ENCODE results near the gene PSMB1.

Gene PSMB1

DNA sequence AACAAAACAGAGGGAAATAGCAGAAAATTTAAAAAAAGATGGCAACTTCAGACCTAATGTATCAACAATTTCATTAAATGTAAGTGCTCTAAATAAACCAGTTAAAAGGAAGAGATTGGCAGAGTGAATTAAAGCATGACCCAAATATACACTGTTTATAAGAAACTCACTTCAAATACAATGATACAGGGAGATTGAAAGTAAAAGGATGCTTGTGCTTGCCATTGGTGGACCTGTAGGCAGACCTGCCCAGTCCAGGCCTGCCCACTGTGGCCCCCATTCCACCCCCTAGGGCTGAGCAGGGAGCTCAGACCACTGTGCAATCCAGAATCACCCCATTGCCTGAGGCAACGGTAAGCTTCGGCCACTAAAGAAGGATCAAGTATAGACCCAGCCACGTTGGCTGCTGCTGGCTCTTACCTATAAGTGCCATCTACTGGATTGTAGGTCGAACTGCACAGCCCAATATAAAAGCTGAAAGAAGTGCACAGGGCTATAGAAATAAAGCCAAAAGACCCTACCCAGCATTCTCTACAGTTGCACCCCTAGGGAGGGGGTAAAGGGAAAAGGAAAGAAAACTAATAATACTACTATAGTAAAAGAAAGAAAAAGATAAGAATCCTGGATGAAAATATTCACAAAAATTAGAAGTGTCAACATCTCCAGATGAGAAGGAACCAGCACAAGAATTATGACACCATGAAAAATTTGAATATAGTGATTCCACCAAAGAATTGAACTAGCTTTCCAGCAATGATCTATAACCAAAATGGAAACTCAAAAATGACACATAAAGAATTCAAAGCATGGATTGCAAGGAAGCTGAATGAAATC, 36.1 kb downstream of the PSMB1 start:
- H3K4me1 ChIP-seq (ENCODE audit: low read depth, poor library complexity, severe bottlenecking) = no peaks in the 10 kb centered on the region
- no peak overlapping the region for H3K9ac ChIP-seq
- H4K20me1 ChIP-seq (ENCODE audit: insufficient read depth) = no peaks in the 10 kb centered on the region
- peak overlapping the region; percentile 23; the same call in 1 of the 2 replicates for H2AFZ ChIP-seq (ENCODE audit: low read depth)
- H3K4me3 ChIP-seq (IDR thresholded peaks at IDR 0.05; ENCODE audit: insufficient read depth, low read depth, low read length) = no peak overlapping the region
- no peaks in the 10 kb centered on the region for H3K27me3 ChIP-seq (ENCODE audit: insufficient read depth, low read depth)
- TF ChIP-seq, protein P1, sequence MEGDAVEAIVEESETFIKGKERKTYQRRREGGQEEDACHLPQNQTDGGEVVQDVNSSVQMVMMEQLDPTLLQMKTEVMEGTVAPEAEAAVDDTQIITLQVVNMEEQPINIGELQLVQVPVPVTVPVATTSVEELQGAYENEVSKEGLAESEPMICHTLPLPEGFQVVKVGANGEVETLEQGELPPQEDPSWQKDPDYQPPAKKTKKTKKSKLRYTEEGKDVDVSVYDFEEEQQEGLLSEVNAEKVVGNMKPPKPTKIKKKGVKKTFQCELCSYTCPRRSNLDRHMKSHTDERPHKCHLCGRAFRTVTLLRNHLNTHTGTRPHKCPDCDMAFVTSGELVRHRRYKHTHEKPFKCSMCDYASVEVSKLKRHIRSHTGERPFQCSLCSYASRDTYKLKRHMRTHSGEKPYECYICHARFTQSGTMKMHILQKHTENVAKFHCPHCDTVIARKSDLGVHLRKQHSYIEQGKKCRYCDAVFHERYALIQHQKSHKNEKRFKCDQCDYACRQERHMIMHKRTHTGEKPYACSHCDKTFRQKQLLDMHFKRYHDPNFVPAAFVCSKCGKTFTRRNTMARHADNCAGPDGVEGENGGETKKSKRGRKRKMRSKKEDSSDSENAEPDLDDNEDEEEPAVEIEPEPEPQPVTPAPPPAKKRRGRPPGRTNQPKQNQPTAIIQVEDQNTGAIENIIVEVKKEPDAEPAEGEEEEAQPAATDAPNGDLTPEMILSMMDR (conservative IDR thresholded peaks at IDR 0.05; ENCODE audit: low read depth, low read length) = peak; percentile 82
- no peaks in the 10 kb centered on the region for H3K79me2 ChIP-seq (ENCODE audit: insufficient read depth, low read depth)
- no peaks in the 10 kb centered on the region for H3K36me3 ChIP-seq (ENCODE audit: insufficient read depth)
- H3K27ac ChIP-seq = no peak overlapping the region
- no peak overlapping the region for H3K4me2 ChIP-seq

DNA sequence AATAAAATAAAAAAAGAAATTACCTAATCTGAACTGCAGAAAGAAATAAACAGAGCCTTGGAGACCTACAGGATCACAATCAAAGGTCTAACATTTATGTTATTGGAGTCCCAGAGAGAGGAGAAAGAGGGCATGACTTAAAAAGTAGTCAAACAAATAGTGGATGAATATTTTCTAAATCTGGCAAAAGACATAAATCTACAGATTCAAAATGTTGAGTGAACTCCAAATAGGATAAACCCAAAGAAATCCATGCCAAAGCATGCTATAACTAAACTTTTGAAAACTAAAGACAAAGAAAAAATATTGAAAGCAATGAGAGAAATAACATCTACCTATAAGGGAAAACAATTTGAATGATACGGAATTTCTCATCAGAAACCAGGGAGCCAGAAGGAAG, 38.2 kb downstream of the PSMB1 start:
- H4K20me1 ChIP-seq (ENCODE audit: insufficient read depth) = no peaks in the 10 kb centered on the region
- H3K79me2 ChIP-seq (ENCODE audit: insufficient read depth, low read depth) = no peaks in the 10 kb centered on the region
- no peak overlapping the region for H3K4me2 ChIP-seq
- H3K27me3 ChIP-seq (ENCODE audit: insufficient read depth, low read depth) = no peaks in the 10 kb centered on the region
- H3K9ac ChIP-seq = no peak overlapping the region
- H2AFZ ChIP-seq (ENCODE audit: low read depth) = no peak overlapping the region
- TF ChIP-seq, protein P1 (conservative IDR thresholded peaks at IDR 0.05; ENCODE audit: low read depth, low read length) = no peak
- no peaks in the 10 kb centered on the region for H3K36me3 ChIP-seq (ENCODE audit: insufficient read depth)
- no peak overlapping the region for H3K27ac ChIP-seq
- H3K4me3 ChIP-seq (IDR thresholded peaks at IDR 0.05; ENCODE audit: insufficient read depth, low read depth, low read length) = no peak overlapping the region
- no peaks in the 10 kb centered on the region for H3K4me1 ChIP-seq (ENCODE audit: low read depth, poor library complexity, severe bottlenecking)

DNA sequence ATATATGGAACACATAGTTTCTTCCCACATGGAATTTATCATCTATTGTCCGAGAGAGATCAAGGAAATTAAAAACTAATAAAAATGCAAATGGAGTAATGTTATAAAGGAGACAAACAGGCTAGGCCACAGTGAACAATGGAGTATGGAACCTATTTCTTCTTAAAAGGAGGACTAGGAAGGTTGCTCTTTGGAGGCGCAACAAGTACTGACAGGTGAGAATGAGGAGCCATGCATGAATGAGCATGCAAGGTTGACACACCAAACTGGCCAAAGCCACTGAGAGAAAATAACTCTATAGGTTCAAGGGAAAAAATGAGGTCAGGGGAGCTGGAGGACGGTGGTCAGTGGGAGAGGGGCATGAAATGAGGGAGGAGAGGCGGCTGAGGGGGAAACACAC, 40.9 kb downstream of the PSMB1 start:
- TF ChIP-seq, protein P1 (conservative IDR thresholded peaks at IDR 0.05; ENCODE audit: low read depth, low read length) = no peak
- no peaks in the 10 kb centered on the region for H3K36me3 ChIP-seq (ENCODE audit: insufficient read depth)

DNA sequence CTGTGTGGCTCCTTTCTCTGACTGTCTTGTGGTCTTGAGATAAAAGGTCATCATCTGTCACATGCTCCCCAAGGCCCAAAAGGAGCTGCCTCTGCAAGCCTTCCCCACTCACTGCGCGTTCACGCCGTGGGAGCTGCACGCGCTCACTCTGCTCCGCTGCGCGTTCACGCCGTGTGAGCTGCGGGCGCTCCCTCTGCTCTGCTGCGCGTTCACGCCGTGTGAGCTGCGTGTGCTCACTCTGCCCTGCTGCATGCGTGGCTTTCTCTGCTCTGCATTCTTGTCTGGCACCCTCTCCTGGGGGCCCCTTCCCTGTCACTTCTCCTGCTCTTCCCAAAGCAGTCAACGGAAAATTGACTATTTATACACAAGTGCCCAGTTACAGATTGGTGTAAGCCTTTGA, 42.5 kb downstream of the PSMB1 start:
- H3K27ac ChIP-seq = no peak overlapping the region
- TF ChIP-seq, protein P1 (conservative IDR thresholded peaks at IDR 0.05; ENCODE audit: low read depth, low read length) = no peak
- no peaks in the 10 kb centered on the region for H4K20me1 ChIP-seq (ENCODE audit: insufficient read depth)
- H3K79me2 ChIP-seq (ENCODE audit: insufficient read depth, low read depth) = no peaks in the 10 kb centered on the region
- no peaks in the 10 kb centered on the region for H3K36me3 ChIP-seq (ENCODE audit: insufficient read depth)
- H3K27me3 ChIP-seq (ENCODE audit: insufficient read depth, low read depth) = no peaks in the 10 kb centered on the region
- no peak overlapping the region for H3K4me3 ChIP-seq (IDR thresholded peaks at IDR 0.05; ENCODE audit: insufficient read depth, low read depth, low read length)
- H2AFZ ChIP-seq (ENCODE audit: low read depth) = no peak overlapping the region
- no peaks in the 10 kb centered on the region for H3K4me1 ChIP-seq (ENCODE audit: low read depth, poor library complexity, severe bottlenecking)
- no peak overlapping the region for H3K9ac ChIP-seq
- H3K4me2 ChIP-seq = no peak overlapping the region

More for the DNA sequence above, 40.9 kb downstream of the PSMB1 start:
- H3K27ac ChIP-seq = no peak overlapping the region
- no peaks in the 10 kb centered on the region for H3K79me2 ChIP-seq (ENCODE audit: insufficient read depth, low read depth)
- no peak overlapping the region for H3K4me2 ChIP-seq
- H4K20me1 ChIP-seq (ENCODE audit: insufficient read depth) = no peaks in the 10 kb centered on the region
- no peak overlapping the region for H2AFZ ChIP-seq (ENCODE audit: low read depth)
- H3K4me1 ChIP-seq (ENCODE audit: low read depth, poor library complexity, severe bottlenecking) = no peaks in the 10 kb centered on the region
- H3K4me3 ChIP-seq (IDR thresholded peaks at IDR 0.05; ENCODE audit: insufficient read depth, low read depth, low read length) = no peak overlapping the region
- H3K27me3 ChIP-seq (ENCODE audit: insufficient read depth, low read depth) = no peaks in the 10 kb centered on the region
- no peak overlapping the region for H3K9ac ChIP-seq
